SU-DHL-6 (cell line): Measurements from ENCODE around the gene RASSF10.

Source experiments
- H2AFZ ChIP-seq: fragments of 200-600 bp; sonication (generic); 2 replicates; pipeline ENCODE4 v1.6.1; 2014; ENCODE audit warnings: low read depth, mild to moderate bottlenecking, moderate library complexity, mixed read lengths, antibody characterized with exemption, low read length; ENCODE audit not compliant: severe bottlenecking
- H3F3A ChIP-seq: fragments of 200-600 bp; shearing (Covaris generic); 2 replicates; pipeline ENCODE4 v1.6.0; 2016; ENCODE audit warnings: antibody characterized with exemption, mild to moderate bottlenecking; ENCODE audit not compliant: insufficient read depth
- H3K27ac ChIP-seq: fragments of 200-600 bp; sonication (generic); 2 replicates; pipeline ENCODE4 v1.5.1; 2016; ENCODE audit warnings: low read depth, mild to moderate bottlenecking, low read length, moderate library complexity, mixed read lengths
- H3K27me3 ChIP-seq: fragments of 200-600 bp; sonication (generic), shearing (Covaris generic); 2 replicates; pipeline ENCODE4 v1.6.0; 2014; ENCODE audit warnings: mild to moderate bottlenecking, low read length
- H3K36me3 ChIP-seq: fragments of 200-600 bp; sonication (generic); 2 replicates; pipeline ENCODE4 v1.6.1; 2014; ENCODE audit warnings: mild to moderate bottlenecking, low read length, mixed read lengths
- H3K4me2 ChIP-seq: fragments of 300-600, 200-600 bp; shearing (Covaris generic), sonication (generic); 2 replicates; pipeline ENCODE4 v1.6.0; 2014; ENCODE audit warnings: low read length, low read depth, mild to moderate bottlenecking; ENCODE audit not compliant: poor library complexity, severe bottlenecking
- H3K4me3 ChIP-seq: fragments of 200-600 bp; sonication (generic); 2 replicates; pipeline ENCODE4 v1.5.1; 2014; ENCODE audit warnings: antibody characterized with exemption, low read length, mild to moderate bottlenecking, mixed read lengths; ENCODE audit not compliant: insufficient read depth, poor library complexity, severe bottlenecking
- H3K79me2 ChIP-seq: fragments of 200-600 bp; sonication (generic); 2 replicates; pipeline ENCODE4 v1.6.1; 2014; ENCODE audit warnings: mild to moderate bottlenecking, low read length, moderate library complexity; ENCODE audit not compliant: insufficient read depth
- H3K9ac ChIP-seq: fragments of 200-600 bp; sonication (generic); 2 replicates; pipeline ENCODE4 v1.7.0; 2014; ENCODE audit warnings: mild to moderate bottlenecking, low read length
- H3K9me2 ChIP-seq: fragments of 200-600 bp; sonication (generic); replicated peaks from 2 replicates; pipeline ENCODE4 v1.6.1; 2014; ENCODE audit warnings: low read length; ENCODE audit not compliant: insufficient read depth
- H3K9me3 ChIP-seq: fragments of 200-600 bp; sonication (generic); 2 replicates; pipeline ENCODE4 v1.6.1; 2014; ENCODE audit warnings: low read length, mixed read lengths; ENCODE audit not compliant: insufficient read depth
- H4K20me1 ChIP-seq: fragments of 200-600 bp; sonication (generic); 2 replicates; pipeline ENCODE4 v1.6.1; 2014; ENCODE audit warnings: low read depth, mild to moderate bottlenecking, antibody characterized with exemption, low read length, moderate library complexity, mixed read lengths
- EZH2phosphoT487 ChIP-seq: fragments of 200-600 bp; sonication (generic), shearing (Covaris generic); conservative IDR thresholded peaks from 2 replicates; pipeline ENCODE4 v1.6.1; 2018; ENCODE audit warnings: mild to moderate bottlenecking, antibody characterized with exemption, low read length, moderate library complexity, mixed read lengths
- TF ChIP-seq, protein P1 (sequence below): fragments of 200-600 bp; sonication (generic); IDR thresholded peaks from one replicate; pipeline ENCODE4 v1.5.1; 2017; ENCODE audit warnings: antibody characterized with exemption, mild to moderate bottlenecking, low read length, moderate library complexity; ENCODE audit not compliant: insufficient read depth, poor library complexity, severe bottlenecking

The RASSF10 gene

DNA sequence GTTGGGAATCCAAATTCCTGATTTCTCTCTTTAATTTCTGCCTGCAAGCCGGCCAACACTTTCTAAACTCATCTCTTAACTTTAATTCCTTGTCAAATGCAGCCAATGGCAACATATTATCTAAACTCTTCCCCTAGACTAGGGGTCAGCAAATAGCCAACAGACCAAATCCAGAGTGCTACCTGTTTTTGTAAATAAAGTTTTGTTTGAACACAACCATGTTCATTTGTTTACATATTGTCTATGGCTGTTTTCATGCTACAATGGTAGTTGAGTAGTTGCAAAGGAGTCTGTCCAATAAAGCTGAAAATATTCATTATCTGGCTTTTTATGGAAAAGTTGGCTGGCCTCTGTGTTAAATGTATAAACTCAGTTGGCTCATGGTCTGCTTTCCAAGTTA is 37.2 kb upstream of the RASSF10 start:
- H3K4me2 ChIP-seq: no peak overlapping the region
- no peaks in the 10 kb centered on the region for H3K79me2 ChIP-seq
- no peak overlapping the region for H3K9ac ChIP-seq
- no peak overlapping the region for H3K27ac ChIP-seq
- H3F3A ChIP-seq: no peaks in the 10 kb centered on the region
- H2AFZ ChIP-seq: no peak overlapping the region
- TF ChIP-seq, protein P1, sequence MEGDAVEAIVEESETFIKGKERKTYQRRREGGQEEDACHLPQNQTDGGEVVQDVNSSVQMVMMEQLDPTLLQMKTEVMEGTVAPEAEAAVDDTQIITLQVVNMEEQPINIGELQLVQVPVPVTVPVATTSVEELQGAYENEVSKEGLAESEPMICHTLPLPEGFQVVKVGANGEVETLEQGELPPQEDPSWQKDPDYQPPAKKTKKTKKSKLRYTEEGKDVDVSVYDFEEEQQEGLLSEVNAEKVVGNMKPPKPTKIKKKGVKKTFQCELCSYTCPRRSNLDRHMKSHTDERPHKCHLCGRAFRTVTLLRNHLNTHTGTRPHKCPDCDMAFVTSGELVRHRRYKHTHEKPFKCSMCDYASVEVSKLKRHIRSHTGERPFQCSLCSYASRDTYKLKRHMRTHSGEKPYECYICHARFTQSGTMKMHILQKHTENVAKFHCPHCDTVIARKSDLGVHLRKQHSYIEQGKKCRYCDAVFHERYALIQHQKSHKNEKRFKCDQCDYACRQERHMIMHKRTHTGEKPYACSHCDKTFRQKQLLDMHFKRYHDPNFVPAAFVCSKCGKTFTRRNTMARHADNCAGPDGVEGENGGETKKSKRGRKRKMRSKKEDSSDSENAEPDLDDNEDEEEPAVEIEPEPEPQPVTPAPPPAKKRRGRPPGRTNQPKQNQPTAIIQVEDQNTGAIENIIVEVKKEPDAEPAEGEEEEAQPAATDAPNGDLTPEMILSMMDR: no peak
- no peak for TF ChIP-seq EZH2phosphoT487
- H4K20me1 ChIP-seq: no peaks in the 10 kb centered on the region
- no peaks in the 10 kb centered on the region; the same call in 1 of the 2 replicates for H3K9me2 ChIP-seq
- no peaks in the 10 kb centered on the region for H3K27me3 ChIP-seq
- no peaks in the 10 kb centered on the region for H3K9me3 ChIP-seq
- H3K4me3 ChIP-seq: no peak overlapping the region
- no peaks in the 10 kb centered on the region for H3K36me3 ChIP-seq

DNA sequence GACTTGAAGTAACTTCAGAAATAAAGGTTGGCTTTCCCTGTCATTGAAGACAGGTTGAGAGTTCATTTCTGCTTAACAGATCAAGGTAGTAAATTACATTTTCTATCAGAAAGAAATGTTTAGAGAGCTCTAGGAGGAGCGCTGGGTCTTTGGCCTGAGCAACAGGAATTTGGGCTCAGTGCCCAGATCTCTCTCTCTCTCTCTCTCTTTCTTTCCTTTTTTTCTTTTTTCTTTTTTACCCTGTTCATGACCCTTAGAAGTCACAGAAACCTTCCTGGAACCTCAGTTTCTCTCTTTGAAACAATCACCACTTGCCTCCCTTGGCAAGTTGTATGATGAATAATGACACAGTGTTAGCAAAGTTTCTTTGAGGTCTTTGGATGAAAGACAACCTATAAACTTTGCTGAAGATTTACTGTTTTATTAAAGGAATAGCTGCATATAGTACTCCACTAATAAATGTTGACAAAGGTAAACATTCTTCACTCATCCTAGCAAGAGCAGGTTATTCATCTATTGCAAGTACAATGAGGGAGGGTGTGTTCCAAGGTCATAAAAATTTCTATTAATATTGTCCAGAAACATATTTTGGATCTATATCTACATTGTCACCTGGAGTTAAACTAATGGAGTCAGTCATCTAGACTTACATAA is 35.5 kb upstream of the RASSF10 start:
- Histone ChIP-seq H3K79me2 (no peaks in the 10 kb centered on the region), H3K4me2 (no peak overlapping the region), H3K27ac (no peak overlapping the region), H3K4me3 (no peak overlapping the region), H3K9me2 (no peaks in the 10 kb centered on the region; the same call in 1 of the 2 replicates), H3K9me3 (no peaks in the 10 kb centered on the region), H3K36me3 (no peaks in the 10 kb centered on the region), H3F3A (no peaks in the 10 kb centered on the region), H3K27me3 (no peaks in the 10 kb centered on the region), H2AFZ (no peak overlapping the region), H3K9ac (no peak overlapping the region), H4K20me1 (no peaks in the 10 kb centered on the region)
- TF ChIP-seq, protein P1: no peak
- TF ChIP-seq EZH2phosphoT487: no peak

DNA sequence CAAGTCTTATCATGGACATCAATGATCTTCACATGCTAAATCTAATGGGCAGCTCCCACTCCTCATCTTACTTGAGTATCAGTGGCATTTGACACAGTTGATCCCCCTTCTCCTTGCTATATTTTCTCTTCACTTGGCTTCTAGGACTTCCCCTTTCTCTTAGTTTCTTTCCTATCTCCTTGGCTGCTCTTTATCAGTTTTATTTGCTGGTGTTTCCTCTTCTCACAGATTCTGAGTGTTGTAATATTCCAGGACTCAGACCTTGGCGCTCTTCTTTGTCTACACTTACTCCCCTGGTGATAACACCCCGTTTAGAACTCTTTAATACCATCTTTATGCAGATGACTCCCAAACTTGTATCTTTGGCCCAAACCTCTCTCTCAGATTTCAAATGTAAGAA is 33.9 kb upstream of the RASSF10 start:
- H3K9ac ChIP-seq: no peak overlapping the region
- H3K27me3 ChIP-seq: no peaks in the 10 kb centered on the region
- H3K4me2 ChIP-seq: no peak overlapping the region
- no peak for TF ChIP-seq EZH2phosphoT487
- TF ChIP-seq, protein P1: no peak
- H3K4me3 ChIP-seq: no peak overlapping the region
- H4K20me1 ChIP-seq: no peaks in the 10 kb centered on the region
- H3K79me2 ChIP-seq: no peaks in the 10 kb centered on the region
- H3K36me3 ChIP-seq: no peaks in the 10 kb centered on the region
- no peaks in the 10 kb centered on the region for H3K9me3 ChIP-seq
- H3F3A ChIP-seq: no peaks in the 10 kb centered on the region
- H2AFZ ChIP-seq: no peak overlapping the region
- no peaks in the 10 kb centered on the region; the same call in 1 of the 2 replicates for H3K9me2 ChIP-seq
- H3K27ac ChIP-seq: no peak overlapping the region
